Activated CD4-positive, CD25-positive, alpha-beta regulatory T cell treated with anti-CD3 and anti-CD28 coated beads, Interleukin-2, amount 50 U/mL, for 72 hours (primary cell): ENCODE results near the gene SYNE1.

Experiments used
- DNase-seq: peaks from one replicate; pipeline ENCODE4 v3.0.0; 2021

SYNE1 gene

DNA sequence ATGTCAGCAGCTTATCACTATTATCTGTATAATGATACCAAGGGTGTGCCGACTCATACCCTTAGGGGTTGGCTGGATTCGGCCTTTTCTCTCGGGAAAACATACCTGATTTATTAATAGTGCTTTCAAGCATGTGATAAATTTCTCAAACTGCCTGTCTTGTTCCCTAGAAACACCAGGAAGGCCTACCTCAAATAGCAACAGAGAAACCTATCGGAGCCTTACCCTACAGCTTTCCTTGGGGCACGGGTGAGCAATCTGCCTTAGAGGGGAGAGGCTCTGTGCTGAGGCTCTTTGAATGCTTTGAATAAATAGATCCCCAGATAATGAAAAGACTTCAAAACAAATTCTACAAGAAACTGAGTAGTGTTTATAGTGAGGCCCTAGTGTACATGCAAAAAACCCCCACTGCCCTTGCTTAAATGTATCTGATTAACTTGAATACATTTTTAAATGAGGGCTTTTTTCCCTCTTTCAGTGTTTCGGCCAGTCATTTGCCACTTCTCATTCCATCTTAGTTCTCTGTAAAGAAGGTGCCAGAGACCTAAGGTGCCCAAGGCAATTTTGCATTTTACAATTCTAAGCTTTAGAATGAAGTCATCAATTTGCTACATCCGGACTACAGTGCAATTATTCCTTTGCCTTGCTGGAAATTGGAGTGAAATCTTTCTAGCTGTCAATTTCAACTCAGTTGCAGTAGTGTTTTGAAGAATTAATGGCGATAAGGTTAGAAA lies 509.6 kb downstream of the SYNE1 start:
- DNase-seq, result no peak

DNA sequence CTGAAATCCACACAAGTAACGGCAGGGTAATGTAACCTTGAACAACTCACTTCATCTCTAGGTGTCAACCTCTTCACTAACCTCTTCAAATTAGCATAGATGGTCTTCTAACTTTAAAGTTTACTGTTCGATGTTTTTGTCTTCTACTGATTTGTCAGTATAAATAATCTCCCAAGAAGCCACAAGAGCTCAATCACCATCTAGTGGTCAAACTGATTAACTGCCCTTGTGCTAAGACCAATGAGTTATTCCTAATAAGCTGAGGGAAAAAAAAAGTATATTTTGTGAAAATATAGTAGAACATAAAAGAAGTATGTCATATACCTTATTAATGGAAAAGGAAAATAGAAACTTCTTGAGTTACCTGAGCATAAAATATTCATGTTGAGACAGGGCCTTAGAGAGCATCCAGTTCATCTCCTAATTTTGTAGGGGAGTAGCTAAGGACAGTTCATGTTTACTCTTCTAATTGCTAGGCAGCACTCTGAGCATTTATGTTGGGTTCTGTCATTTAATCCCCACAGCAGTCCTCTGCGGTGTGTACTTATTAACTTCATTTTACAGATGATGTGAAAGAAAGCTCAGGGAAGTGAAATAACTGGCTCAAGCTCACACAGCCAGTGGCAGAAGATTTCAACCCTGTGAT lies 512.6 kb downstream of the SYNE1 start:
- DNase-seq, result no peak

GRCh38 chr6:152123076-152123475 lies 514.1 kb downstream of the SYNE1 start:
- no peak for DNase-seq

- no peak for DNase-seq
Measured at GRCh38 chr6:152122434-152122833, 514.7 kb downstream of the SYNE1 start.

GRCh38 chr6:152121910-152122309 lies 515.3 kb downstream of the SYNE1 start:
- DNase-seq, result no peak

DNA sequence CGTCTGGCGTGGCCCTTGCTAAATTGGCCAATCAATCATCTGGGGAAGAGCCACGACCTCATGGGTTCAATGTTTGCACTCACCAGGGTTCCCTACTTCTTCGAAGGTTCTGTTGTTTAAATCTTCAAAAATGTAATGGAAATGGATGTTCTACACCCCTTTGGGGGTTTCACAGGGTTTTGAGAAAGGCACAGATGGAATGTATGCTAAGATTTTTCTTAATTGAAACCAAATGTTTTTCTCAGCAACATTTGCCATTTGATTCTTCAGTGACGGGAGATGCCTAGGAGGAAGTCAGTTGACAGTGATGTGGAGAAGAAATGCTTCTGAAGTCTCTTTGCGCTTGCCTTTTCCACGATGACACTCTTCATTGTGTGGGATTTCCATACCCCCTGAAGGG lies 517.3 kb downstream of the SYNE1 start:
- DNase-seq, result no peak

- DNase-seq, result no peak
Measured at GRCh38 chr6:152118678-152119077, 518.5 kb downstream of the SYNE1 start.

GRCh38 chr6:152118224-152118623 lies 518.9 kb downstream of the SYNE1 start:
- DNase-seq, result no peak

DNA sequence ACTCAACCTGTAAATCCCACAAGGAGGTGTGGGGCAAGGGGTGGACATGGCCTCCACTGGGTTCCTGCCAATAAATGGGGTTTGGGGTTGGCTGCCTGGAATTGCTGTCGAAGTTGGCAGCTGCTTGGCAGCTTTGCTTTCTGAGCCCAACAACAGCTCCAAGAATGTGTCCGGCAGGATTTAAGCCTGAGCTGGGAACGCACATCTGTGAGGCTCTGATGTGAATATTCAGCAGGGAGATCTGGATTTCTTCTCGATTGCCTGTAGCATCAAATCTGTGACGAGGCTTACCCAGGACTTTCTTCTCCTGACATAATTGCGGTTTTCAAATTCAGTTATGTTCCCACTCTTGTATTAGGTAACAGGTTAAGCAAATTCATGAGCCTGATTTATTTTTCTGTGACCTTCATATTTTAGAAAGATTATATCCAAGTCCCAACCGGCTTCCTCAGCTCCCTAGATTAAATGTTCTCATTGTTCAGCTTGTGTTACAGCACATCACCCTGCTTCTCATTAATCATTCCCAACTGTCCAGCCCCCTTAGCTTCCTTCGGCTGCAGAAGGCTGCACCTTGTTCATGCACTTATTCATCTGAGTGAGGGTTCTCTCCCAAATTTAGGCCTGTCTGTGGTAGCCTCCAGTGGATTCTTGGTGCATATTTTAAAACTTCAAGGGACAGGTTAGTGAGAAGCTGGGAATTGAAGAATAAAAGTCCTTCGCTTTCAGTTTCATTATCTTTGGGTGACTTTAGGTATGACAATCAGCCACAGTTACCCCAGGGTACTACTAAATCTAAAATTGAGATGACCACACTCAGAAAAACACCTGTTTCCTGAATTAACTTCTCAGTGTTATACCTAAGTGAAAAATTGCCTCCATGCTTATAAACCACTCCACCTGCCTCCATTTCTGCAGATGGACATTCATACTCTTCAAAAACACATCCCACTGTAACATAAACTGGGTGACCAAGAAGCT lies 519.7 kb downstream of the SYNE1 start:
- no peak for DNase-seq

GRCh38 chr6:152112491-152113261 lies 524.5 kb downstream of the SYNE1 start:
- no peak for DNase-seq

- no peak for DNase-seq
Measured at GRCh38 chr6:152110886-152111820, 526.0 kb downstream of the SYNE1 start.

DNA sequence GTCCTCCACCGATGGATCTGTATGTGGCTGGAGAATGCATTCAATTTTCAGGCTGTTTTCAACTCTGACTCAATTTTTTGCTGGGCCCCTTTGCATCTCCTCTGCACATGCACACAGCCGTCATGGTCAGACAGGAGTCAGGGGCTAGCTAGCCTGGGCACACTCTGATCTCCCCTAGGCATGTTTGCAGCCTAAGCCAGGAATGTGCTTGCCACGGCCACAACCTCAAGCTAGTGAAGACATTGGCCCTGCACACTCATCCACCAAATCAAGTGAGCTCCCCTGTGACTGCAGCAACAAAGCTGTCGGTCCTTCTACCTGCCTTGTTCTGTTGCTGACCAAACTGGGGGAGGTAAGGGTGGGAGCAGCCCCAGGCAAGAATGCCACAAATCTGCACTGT lies 529.2 kb downstream of the SYNE1 start:
- DNase-seq, result no peak

DNA sequence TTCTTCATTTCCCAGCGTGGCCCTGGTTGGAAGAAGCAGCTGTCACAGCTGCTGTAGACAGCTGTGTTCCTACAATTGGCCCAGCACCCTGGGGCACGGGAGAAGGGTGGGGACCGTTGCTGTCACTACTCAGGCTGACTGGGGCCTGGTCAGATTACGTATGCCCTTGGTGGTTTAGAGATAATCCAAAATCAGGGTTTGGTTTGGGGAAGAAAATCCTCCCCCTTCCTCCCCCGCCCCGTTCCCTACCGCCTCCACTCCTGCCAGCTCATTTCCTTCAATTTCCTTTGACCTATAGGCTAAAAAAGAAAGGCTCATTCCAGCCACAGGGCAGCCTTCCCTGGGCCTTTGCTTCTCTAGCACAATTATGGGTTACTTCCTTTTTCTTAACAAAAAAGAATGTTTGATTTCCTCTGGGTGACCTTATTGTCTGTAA lies 537.0 kb downstream of the SYNE1 start:
- DNase-seq, result no peak

DNA sequence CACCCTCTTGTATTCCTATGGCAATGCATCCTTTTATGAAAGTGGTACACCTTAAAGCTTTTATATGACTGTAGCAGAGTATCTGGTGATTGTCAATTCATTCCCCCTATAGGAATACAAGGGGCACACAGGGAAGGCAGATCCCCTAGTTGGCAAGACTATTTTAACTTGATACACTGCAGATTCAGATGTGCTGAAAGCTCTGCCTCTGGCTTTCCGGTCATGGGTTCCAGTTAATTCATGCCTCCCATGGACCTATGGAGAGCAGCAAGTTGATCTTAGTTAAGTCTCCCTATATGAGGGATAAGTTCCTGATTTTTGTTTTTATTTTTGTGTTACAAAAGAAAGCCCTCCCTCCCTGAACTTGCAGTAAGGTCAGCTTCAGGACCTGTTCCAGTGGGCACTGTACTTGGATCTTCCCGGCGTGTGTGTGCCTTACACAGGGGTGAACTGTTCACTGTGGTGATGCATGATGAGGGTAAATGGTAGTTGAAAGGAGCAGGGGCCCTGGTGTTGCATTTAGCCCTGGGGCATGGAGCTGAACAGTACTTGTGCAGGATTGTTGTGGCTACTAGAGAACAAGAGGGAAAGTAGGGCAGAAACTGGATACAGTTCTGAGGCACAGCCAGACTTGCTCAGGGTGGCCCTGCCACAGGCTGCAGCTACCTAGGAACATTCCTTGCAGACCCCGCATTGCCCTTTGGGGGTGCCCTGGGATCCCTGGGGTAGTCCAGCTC lies 537.5 kb downstream of the SYNE1 start:
- DNase-seq, result no peak

DNA sequence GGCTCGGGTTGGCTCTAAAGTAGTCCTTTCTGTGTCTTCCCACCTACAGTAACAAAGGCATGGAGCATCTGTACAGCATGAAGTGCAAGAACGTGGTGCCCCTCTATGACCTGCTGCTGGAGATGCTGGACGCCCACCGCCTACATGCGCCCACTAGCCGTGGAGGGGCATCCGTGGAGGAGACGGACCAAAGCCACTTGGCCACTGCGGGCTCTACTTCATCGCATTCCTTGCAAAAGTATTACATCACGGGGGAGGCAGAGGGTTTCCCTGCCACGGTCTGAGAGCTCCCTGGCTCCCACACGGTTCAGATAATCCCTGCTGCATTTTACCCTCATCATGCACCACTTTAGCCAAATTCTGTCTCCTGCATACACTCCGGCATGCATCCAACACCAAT lies 538.5 kb downstream of the SYNE1 start:
- no peak for DNase-seq

- no peak for DNase-seq
Measured at GRCh38 chr6:152096863-152097496, 540.2 kb downstream of the SYNE1 start.

- no peak for DNase-seq
Measured at GRCh38 chr6:152094992-152095592, 542.1 kb downstream of the SYNE1 start.

- no peak for DNase-seq
Measured at GRCh38 chr6:152094276-152094675, 542.9 kb downstream of the SYNE1 start.

DNA sequence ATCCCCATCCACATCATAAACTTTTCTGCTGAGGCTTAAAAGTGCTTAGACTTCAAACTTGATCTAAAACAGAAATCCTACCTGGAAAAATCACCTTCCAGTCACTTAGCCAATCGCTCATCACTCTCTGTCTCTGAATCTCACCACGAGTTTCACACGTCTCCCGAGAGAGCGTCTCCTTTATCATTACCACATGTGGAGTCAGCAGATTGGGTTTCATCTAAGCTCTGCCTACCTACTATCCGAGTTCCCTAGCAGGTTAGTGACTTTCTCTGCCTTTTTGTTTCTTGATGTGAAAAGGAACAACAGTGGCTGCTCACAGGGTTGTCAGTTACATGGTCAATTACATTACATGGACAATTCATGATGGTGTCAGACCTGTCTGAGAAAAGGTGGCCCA lies 543.5 kb downstream of the SYNE1 start:
- DNase-seq, result no peak

- no peak for DNase-seq
Measured at GRCh38 chr6:152091851-152092341, 545.3 kb downstream of the SYNE1 start.
